SIG-M5 treated with dmso at 0.1 percent for 504 hours (cell line): ENCODE measurements around the gene DDX47.
A peak's percentile ranks its signal among the peaks of the same experiment; 100 is the strongest.
"Not testable (repeated sequence)": the region's sequence is repeated elsewhere in the genome, so short reads cannot be mapped to it uniquely, and the experiment has no call there.

Experiments used
- DNase-seq: peaks from one replicate; lab custom pipeline; 2025; ENCODE audit not compliant: unreplicated experiment; lab: John Stamatoyannopoulos, UW

The DDX47 gene

GRCh38 chr12:12820376-12820775 lies 7.2 kb downstream of the DDX47 start:
- DNase-seq, result not testable (repeated sequence)

- DNase-seq, result no peak
Observed at GRCh38 chr12:12821975-12822374, 8.8 kb downstream of the DDX47 start.

- DNase-seq, result no peak
Observed at GRCh38 chr12:12822886-12823285, 9.7 kb downstream of the DDX47 start.

GRCh38 chr12:12823300-12823699 lies 10.2 kb downstream of the DDX47 start:
- DNase-seq, result no peak

GRCh38 chr12:12823811-12824210 lies 10.7 kb downstream of the DDX47 start:
- DNase-seq, result no peak

- DNase-seq, result peak; percentile 32
Observed at GRCh38 chr12:12835378-12836146, 22.4 kb downstream of the DDX47 start.

- DNase-seq, result no peak
Observed at GRCh38 chr12:12836571-12836970, 23.4 kb downstream of the DDX47 start.

GRCh38 chr12:12837025-12837812 lies 24.1 kb downstream of the DDX47 start:
- peak; percentile 59 for DNase-seq

GRCh38 chr12:12837813-12838153 lies 24.6 kb downstream of the DDX47 start:
- DNase-seq, result no peak

- DNase-seq, result no peak
Observed at GRCh38 chr12:12839003-12839395, 25.9 kb downstream of the DDX47 start.

- DNase-seq, result not testable (repeated sequence)
Observed at GRCh38 chr12:12839439-12839838, 26.3 kb downstream of the DDX47 start.

GRCh38 chr12:12839873-12840579 lies 26.9 kb downstream of the DDX47 start:
- DNase-seq, result no peak

- DNase-seq, result no peak
Observed at GRCh38 chr12:12840580-12840899, 27.4 kb downstream of the DDX47 start.

GRCh38 chr12:12841428-12841827 lies 28.3 kb downstream of the DDX47 start:
- not testable (repeated sequence) for DNase-seq

- DNase-seq, result no peak
Observed at GRCh38 chr12:12845794-12846243, 32.7 kb downstream of the DDX47 start.

GRCh38 chr12:12846780-12847179 lies 33.6 kb downstream of the DDX47 start:
- not testable (repeated sequence) for DNase-seq

GRCh38 chr12:12853435-12853834 lies 40.3 kb downstream of the DDX47 start:
- no peak for DNase-seq

- no peak for DNase-seq
Observed at GRCh38 chr12:12859690-12860089, 46.5 kb downstream of the DDX47 start.

GRCh38 chr12:12864243-12864642 lies 51.1 kb downstream of the DDX47 start:
- no peak for DNase-seq

GRCh38 chr12:12868477-12869235 lies 55.5 kb downstream of the DDX47 start:
- no peak for DNase-seq

- DNase-seq, result no peak
Observed at GRCh38 chr12:12870465-12870864, 57.3 kb downstream of the DDX47 start.
